Fibroblast of lung (primary cell): Measurements from ENCODE around the gene NKD1. TPM values are rescaled to one million over a fixed set of nuclear protein-coding genes. Genes with fewer than 3 reads are reported as not detected.

Experiments
- DNase-seq, 2 donors: peaks; one replicate each; pipeline versions ENCODE4 v3.0.0 to v3.0.0-alpha.2; 2010; ENCODE audit warnings: low read depth in 2 of 2
- H2AFZ ChIP-seq: 2 replicates; pipeline ENCODE4 v1.5.1; 2012; ENCODE audit warnings: low read length, control low read depth, inconsistent platforms
- H3K27ac ChIP-seq: 2 replicates; pipeline ENCODE4 v1.5.1; 2011; ENCODE audit warnings: low read length, control low read depth; ENCODE audit not compliant: insufficient read depth
- H3K27me3 ChIP-seq: 2 replicates; pipeline ENCODE4 v1.5.1; 2011; ENCODE audit warnings: mild to moderate bottlenecking, low read length; ENCODE audit not compliant: control insufficient read depth, insufficient read depth
- H3K36me3 ChIP-seq: 2 replicates; pipeline ENCODE4 v1.5.1; 2011; ENCODE audit warnings: low read length; ENCODE audit not compliant: control insufficient read depth, insufficient read depth
- H3K4me1 ChIP-seq: 2 replicates; pipeline ENCODE4 v1.5.1; 2011; ENCODE audit warnings: low read length; ENCODE audit not compliant: control insufficient read depth, insufficient read depth; ENCODE audit errors: extremely low read depth
- H3K4me2 ChIP-seq: 2 replicates; pipeline ENCODE4 v1.5.1; 2011; ENCODE audit warnings: low read length, control low read depth; ENCODE audit not compliant: insufficient read depth; ENCODE audit errors: extremely low read depth
- H3K4me3 ChIP-seq, 4 experiments: fragments of 200-600 bp in 1 of 4; sonication (generic) in 1 of 4; replicated peaks in 1 of 4; 2 replicates each; pipeline ENCODE4 v1.5.1; 2011 to 2016; ENCODE audit warnings: low read length in 4 of 4, low read depth in 3 of 4, mild to moderate bottlenecking in 3 of 4, control low read depth in 2 of 4, inconsistent platforms in 1 of 4, mixed read lengths in 1 of 4; ENCODE audit not compliant: insufficient read depth in 1 of 4; ENCODE audit errors: control extremely low read depth in 1 of 4
- H3K79me2 ChIP-seq: 2 replicates; pipeline ENCODE4 v1.5.1; 2012; ENCODE audit warnings: mild to moderate bottlenecking, low read length, inconsistent platforms; ENCODE audit not compliant: control insufficient read depth, insufficient read depth
- H3K9ac ChIP-seq: 2 replicates; pipeline ENCODE4 v1.5.1; 2011; ENCODE audit warnings: mild to moderate bottlenecking, low read length, control low read depth; ENCODE audit not compliant: insufficient read depth
- H3K9me3 ChIP-seq: 2 replicates; pipeline ENCODE4 v1.5.1; 2012; ENCODE audit warnings: low read depth, low read length; ENCODE audit not compliant: control insufficient read depth, insufficient read depth
- H4K20me1 ChIP-seq: 2 replicates; pipeline ENCODE4 v1.5.1; 2011; ENCODE audit warnings: low read length; ENCODE audit not compliant: control insufficient read depth, insufficient read depth; ENCODE audit errors: extremely low read depth
- EZH2 ChIP-seq: IDR thresholded peaks from 2 replicates; pipeline ENCODE4 v1.5.1; 2012; ENCODE audit warnings: low read length, control low read depth, mild to moderate bottlenecking; ENCODE audit errors: missing control alignments
- polyA plus RNA-seq, 2 donors: library from polyadenylated mRNA; depleted of rRNA in 1 of 2; stranded (reverse) in 1 of 2; unstranded in 1 of 2; fragments of >200 nt; gene quantifications; 2 replicates each; pipeline ENCODE4 v1.2.1, GENCODE V29; 2011 to 2012; ENCODE audit warnings: missing spikeins in 1 of 2
- total RNA-seq: library from RNA; depleted of rRNA; stranded (reverse); fragments of >200 nt; gene quantifications from 2 replicates; pipeline ENCODE4 v1.2.1, GENCODE V29; 2014
- TF ChIP-seq, protein P1 (sequence below), 2 donors: IDR thresholded peaks in 1 of 2; conservative IDR thresholded peaks in 1 of 2; 1 replicate in 1 of 2; 2 replicates in 1 of 2; pipeline ENCODE4 v1.5.1; 2011 to 2012; ENCODE audit warnings: low read length in 2 of 2, control low read depth in 1 of 2, inconsistent platforms in 1 of 2, low read depth in 1 of 2, mild to moderate bottlenecking in 1 of 2

The NKD1 gene
- total and polyA plus RNA-seq, 2 donors (not counting 1 experiment from before 2014, with no cell fraction given) = under 0.01 to 0.12 TPM

DNA sequence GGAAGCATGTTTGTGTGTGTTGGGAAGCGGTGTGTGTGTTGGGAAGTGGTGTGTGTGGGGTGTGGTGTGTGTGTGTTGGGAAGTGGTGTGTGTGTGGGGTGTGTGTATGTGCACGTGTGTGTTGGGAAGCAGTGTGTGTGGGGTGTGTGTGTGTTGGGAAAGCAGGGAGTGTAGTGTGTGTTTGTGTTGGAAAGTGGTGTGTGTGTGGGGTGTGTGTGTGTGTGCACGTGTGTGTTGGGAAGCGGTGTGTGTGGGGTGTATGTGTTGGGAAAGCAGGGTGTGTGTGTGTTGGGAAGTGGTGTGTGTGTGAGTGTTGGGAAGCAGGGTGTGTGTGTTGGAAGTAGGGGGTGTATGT, 144.4 kb downstream of the NKD1 start:
- Histone ChIP-seq H3K4me1 (no peaks in the 10 kb centered on the region), H3K9me3 (no peaks in the 10 kb centered on the region), H3K4me3 (no peak overlapping the region), H4K20me1 (no peaks in the 10 kb centered on the region), H3K36me3 (no peaks in the 10 kb centered on the region), H3K9ac (no peak overlapping the region), H3K79me2 (no peaks in the 10 kb centered on the region), H2AFZ (no peak overlapping the region), H3K27ac (no peak overlapping the region), H3K4me2 (no peak overlapping the region), H3K27me3 (peaks cover 2% of the 10 kb centered on the region)
- no peak for TF ChIP-seq EZH2
- TF ChIP-seq, protein P1, sequence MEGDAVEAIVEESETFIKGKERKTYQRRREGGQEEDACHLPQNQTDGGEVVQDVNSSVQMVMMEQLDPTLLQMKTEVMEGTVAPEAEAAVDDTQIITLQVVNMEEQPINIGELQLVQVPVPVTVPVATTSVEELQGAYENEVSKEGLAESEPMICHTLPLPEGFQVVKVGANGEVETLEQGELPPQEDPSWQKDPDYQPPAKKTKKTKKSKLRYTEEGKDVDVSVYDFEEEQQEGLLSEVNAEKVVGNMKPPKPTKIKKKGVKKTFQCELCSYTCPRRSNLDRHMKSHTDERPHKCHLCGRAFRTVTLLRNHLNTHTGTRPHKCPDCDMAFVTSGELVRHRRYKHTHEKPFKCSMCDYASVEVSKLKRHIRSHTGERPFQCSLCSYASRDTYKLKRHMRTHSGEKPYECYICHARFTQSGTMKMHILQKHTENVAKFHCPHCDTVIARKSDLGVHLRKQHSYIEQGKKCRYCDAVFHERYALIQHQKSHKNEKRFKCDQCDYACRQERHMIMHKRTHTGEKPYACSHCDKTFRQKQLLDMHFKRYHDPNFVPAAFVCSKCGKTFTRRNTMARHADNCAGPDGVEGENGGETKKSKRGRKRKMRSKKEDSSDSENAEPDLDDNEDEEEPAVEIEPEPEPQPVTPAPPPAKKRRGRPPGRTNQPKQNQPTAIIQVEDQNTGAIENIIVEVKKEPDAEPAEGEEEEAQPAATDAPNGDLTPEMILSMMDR (conservative IDR thresholded peaks at IDR 0.05 in 1 of 2, IDR thresholded peaks at IDR 0.05 in 1 of 2; ENCODE audit: low read depth in 1 of 2, low read length in 2 of 2) = no peak
- no peak for DNase-seq

DNA sequence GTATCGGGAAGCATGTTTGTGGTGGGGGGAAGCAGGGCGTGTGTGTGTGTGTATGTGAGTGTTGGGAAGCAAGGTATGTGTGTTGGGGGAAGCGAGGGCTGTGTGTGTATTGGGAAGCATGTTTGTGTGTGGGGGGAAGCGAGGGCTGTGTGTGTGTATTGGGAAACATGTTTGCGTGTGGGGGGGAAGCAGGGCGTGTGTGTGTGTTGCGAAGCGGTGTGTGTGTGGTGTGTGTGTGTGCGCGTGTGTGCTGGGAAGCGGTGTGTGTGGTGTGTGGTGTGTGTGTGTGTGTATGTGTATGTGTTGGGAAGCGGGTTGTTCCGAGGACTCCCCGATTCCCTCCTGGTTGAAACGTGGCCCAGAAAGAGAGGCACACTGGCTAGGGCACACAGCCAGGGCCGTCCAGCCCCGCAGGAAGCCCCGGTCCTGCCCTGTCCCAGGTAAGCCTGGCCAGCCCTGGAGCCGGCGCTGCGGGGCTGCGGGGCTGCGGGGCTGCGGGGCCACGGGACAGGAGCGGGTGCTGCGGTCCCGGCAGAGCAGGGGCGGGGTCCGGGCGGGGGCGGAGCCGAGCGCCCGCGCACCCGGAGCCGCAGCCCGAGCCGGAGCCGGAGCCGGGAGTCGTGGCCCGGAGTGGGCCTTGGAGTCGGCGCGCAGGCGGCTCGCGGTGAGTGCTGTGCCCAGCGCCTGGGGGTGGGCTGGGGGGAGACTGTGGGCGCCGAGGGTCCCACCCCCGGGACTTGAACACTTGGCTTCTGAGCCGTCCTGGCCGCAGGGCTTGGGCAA, 145.0 kb downstream of the NKD1 start, which contains the start of gene NOD2:
NOD2 (plus strand) TSS at position 608 of the 783 bp plus-strand sequence. CDS start 5,890 bp downstream, outside the sequence.
- no peak within 1 kb of the TSS for H2AFZ ChIP-seq
- H3K27me3 ChIP-seq = peaks cover 2% of the 10 kb centered on the region
- no peak for DNase-seq

GRCh38 chr16:50694206-50694605, 146.0 kb downstream of the NKD1 start:
- Histone ChIP-seq H4K20me1 (no peaks in the 10 kb centered on the region), H3K9ac (no peak overlapping the region), H3K27me3 (peaks cover 2% of the 10 kb centered on the region), H2AFZ (no peak overlapping the region), H3K4me3 (no peak overlapping the region), H3K4me2 (no peak overlapping the region), H3K9me3 (no peaks in the 10 kb centered on the region), H3K27ac (no peak overlapping the region), H3K79me2 (no peaks in the 10 kb centered on the region), H3K4me1 (no peaks in the 10 kb centered on the region), H3K36me3 (no peaks in the 10 kb centered on the region)
- TF ChIP-seq EZH2 = no peak
- TF ChIP-seq, protein P1 (conservative IDR thresholded peaks at IDR 0.05 in 1 of 2, IDR thresholded peaks at IDR 0.05 in 1 of 2; ENCODE audit: low read depth in 1 of 2, low read length in 2 of 2) = no peak
- DNase-seq = no peak

More for the DNA sequence above, 145.0 kb downstream of the NKD1 start, which contains the start of gene NOD2:
- Histone ChIP-seq H3K9ac (no peak within 1 kb of the TSS), H3K4me3 (peak within 1 kb of the TSS in 2 of 4 experiments; percentile 14 to 44), H4K20me1 (no peaks in the 10 kb centered on the region), H3K27ac (no peak within 1 kb of the TSS), H3K4me1 (no peaks in the 10 kb centered on the region), H3K79me2 (no peaks in the 10 kb centered on the region), H3K9me3 (no peaks in the 10 kb centered on the region), H3K4me2 (peak within 1 kb of the TSS; percentile 40), H3K36me3 (no peaks in the 10 kb centered on the region)
- TF ChIP-seq, protein P1 (conservative IDR thresholded peaks at IDR 0.05 in 1 of 2, IDR thresholded peaks at IDR 0.05 in 1 of 2; ENCODE audit: low read depth in 1 of 2, low read length in 2 of 2) = no peak
- TF ChIP-seq EZH2 = no peak
